Measurements from ENCODE around the gene TMBIM4.

DNA sequence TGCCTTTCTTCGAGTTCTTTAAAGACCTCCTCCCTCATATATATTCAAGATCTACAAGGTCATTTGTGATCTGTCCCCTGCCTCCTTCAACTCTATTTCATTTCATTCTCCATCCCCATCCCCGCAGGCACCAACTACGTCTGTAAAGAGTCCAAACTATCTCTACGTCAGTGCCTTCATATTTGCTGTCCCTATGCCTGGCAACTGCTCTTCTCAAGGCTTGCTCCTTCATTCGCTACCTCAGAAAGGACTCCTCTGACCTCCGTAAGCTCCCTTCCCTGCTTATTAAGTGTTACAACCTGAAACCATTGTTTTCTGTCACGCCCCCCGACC lies 39.9 kb downstream of the TMBIM4 start:
- TF ChIP-seq CTCF (IDR thresholded peaks at IDR 0.05 in 4 of 5, conservative IDR thresholded peaks at IDR 0.05 in 1 of 5) (no peak), POLR2A (IDR thresholded peaks at IDR 0.05) (no peak)

Measured in gastrocnemius medialis (tissue), 4 donors.